Endothelial cell of umbilical vein (primary cell): ENCODE data around the gene GLCE.

Experiments used
- CTCF ChIP-seq, 2 donors: IDR thresholded peaks; 1 replicate in 1 of 2; 2 replicates in 1 of 2; pipeline ENCODE4 v1.5.1; 2011; ENCODE audit warnings: low read length in 2 of 2, mild to moderate bottlenecking in 2 of 2, moderate library complexity in 2 of 2, control low read depth in 1 of 2, inconsistent platforms in 1 of 2, low read depth in 1 of 2; ENCODE audit not compliant: insufficient read depth in 1 of 2; ENCODE audit errors: extremely low read depth in 1 of 2
- EZH2 ChIP-seq: IDR thresholded peaks from 2 replicates; pipeline ENCODE4 v1.6.1; 2012; ENCODE audit warnings: borderline replicate concordance, low read depth, mild to moderate bottlenecking, moderate library complexity, low read length, inconsistent platforms; ENCODE audit not compliant: severe bottlenecking
- MYC ChIP-seq: IDR thresholded peaks from one replicate; pipeline ENCODE4 v1.6.1; 2011; ENCODE audit warnings: mild to moderate bottlenecking, low read depth, low read length
- POLR2A ChIP-seq: IDR thresholded peaks from 2 replicates; pipeline ENCODE4 v1.6.1; 2012; ENCODE audit warnings: low read depth, mild to moderate bottlenecking, control low read depth, low read length
- POLR2AphosphoS5 ChIP-seq: IDR thresholded peaks from 2 replicates; pipeline ENCODE4 v1.6.1; 2012; ENCODE audit warnings: low read depth, mild to moderate bottlenecking, control low read depth, low read length, moderate library complexity; ENCODE audit not compliant: insufficient read depth

DNA sequence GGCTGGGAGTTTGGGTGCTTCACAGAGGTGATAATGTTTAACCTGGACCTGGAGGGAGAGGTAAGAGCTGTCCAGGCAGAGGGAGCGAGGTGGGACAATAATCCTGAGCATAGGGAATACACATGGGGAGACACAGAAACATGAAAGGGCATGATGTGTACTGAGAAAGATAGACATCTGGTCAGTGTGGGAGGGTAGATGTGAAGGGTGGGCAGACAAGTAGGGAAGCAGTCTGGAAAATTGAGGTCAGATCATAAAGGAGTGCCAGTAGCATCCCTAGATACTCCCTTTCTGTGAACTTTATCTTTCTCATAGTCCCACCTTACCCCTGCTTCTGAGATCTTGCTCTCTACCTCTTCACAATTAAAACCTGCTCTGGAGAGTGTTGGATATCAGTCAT is 12.0 kb upstream of the GLCE start:
- TF ChIP-seq POLR2AphosphoS5 (no peak), CTCF (IDR thresholded peaks at IDR 0.05; ENCODE audit: extremely low read depth in 1 of 2, insufficient read depth in 1 of 2, low read depth in 1 of 2, low read length in 2 of 2) (no peak), EZH2 (no peak), POLR2A (no peak), MYC (no peak)
